ENCODE results near the gene DHCR7.

DHCR7 gene

GRCh38 chr11:71397961-71398360 is 50.2 kb downstream of the DHCR7 start:
- TF ChIP-seq, protein P1, sequence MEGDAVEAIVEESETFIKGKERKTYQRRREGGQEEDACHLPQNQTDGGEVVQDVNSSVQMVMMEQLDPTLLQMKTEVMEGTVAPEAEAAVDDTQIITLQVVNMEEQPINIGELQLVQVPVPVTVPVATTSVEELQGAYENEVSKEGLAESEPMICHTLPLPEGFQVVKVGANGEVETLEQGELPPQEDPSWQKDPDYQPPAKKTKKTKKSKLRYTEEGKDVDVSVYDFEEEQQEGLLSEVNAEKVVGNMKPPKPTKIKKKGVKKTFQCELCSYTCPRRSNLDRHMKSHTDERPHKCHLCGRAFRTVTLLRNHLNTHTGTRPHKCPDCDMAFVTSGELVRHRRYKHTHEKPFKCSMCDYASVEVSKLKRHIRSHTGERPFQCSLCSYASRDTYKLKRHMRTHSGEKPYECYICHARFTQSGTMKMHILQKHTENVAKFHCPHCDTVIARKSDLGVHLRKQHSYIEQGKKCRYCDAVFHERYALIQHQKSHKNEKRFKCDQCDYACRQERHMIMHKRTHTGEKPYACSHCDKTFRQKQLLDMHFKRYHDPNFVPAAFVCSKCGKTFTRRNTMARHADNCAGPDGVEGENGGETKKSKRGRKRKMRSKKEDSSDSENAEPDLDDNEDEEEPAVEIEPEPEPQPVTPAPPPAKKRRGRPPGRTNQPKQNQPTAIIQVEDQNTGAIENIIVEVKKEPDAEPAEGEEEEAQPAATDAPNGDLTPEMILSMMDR (IDR thresholded peaks at IDR 0.05; ENCODE audit: extremely low read depth, insufficient read depth, missing control alignments): no peak
- in situ Hi-C loops (cut with MboI; ENCODE audit: low pct_unique_long_range_greater_than_20kb, low sequenced_read_pairs, unreplicated experiment): no loop called here
- DNase-seq (ENCODE audit: low spot score): no peak

GRCh38 chr11:71397331-71397860 is 50.8 kb downstream of the DHCR7 start:
- in situ Hi-C loops (cut with MboI; ENCODE audit: low pct_unique_long_range_greater_than_20kb, low sequenced_read_pairs, unreplicated experiment): no loop called here
- DNase-seq (ENCODE audit: low spot score): no peak
- TF ChIP-seq, protein P1 (IDR thresholded peaks at IDR 0.05; ENCODE audit: extremely low read depth, insufficient read depth, missing control alignments): no peak

- in situ Hi-C loops (cut with MboI; ENCODE audit: low pct_unique_long_range_greater_than_20kb, low sequenced_read_pairs, unreplicated experiment): no loop called here
- TF ChIP-seq, protein P1 (IDR thresholded peaks at IDR 0.05; ENCODE audit: extremely low read depth, insufficient read depth, missing control alignments): no peak
- DNase-seq (ENCODE audit: low spot score): no peak
Measured at GRCh38 chr11:71396548-71397123, 51.6 kb downstream of the DHCR7 start.

DNA sequence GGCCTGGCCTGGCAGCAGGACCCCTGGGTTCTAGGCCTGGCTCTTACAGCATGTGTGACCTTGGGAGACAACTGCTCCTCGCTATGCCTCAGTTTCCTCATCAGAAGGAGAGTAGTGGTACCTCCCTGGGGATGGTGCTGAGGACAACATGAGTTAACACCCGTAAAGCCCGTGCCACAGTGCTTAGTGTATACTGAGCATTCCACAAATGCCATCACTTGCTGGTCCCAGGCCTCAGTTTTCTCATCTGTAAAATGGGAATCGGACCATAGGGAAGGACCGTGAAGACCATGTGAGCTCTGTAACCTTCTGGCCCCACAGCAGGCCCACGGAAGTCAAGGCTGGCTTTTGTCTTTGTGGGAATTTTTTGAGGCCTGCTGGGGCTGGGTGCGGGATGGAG is 52.4 kb downstream of the DHCR7 start:
- in situ Hi-C loops (cut with MboI; ENCODE audit: low pct_unique_long_range_greater_than_20kb, low sequenced_read_pairs, unreplicated experiment): no loop called here

DNA sequence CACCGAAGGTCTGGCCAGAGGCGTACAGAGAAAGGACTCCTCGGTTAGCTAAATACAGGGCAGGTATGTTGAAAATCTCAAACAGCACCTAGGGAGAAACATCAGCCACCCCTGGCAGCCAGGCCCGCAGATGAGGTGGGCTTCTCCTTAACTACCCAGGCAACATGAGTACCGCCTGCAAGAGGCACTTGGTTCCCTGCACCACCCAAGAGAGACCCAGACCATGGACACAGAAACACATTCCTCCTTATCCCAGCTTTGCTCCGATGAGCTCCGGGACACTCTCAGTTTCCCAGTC is 53.0 kb downstream of the DHCR7 start:
- in situ Hi-C loops (cut with MboI; ENCODE audit: low pct_unique_long_range_greater_than_20kb, low sequenced_read_pairs, unreplicated experiment): no loop called here
- no peak for DNase-seq (ENCODE audit: low spot score)
- TF ChIP-seq, protein P1 (IDR thresholded peaks at IDR 0.05; ENCODE audit: extremely low read depth, insufficient read depth, missing control alignments): no peak

More for the DNA sequence above, 52.4 kb downstream of the DHCR7 start:
- TF ChIP-seq, protein P1 (IDR thresholded peaks at IDR 0.05; ENCODE audit: extremely low read depth, insufficient read depth, missing control alignments): no peak
- DNase-seq (ENCODE audit: low spot score): no peak

DNA sequence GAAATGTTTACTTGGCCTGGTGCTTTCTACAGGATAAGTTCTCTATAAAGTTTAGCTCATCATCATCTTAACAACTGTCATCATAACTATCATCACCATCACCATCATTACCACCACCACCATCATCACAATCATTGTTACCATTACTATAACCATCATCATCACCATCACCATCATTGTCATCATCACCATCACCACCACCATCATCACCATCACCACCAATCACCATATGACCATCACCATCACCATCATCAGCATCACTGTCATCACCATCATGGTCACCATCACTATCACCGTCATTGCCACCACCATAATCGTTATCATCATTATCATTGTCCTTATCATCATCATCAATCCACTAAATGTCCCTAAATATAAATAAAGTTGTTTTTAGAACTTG is 54.9 kb downstream of the DHCR7 start:
- TF ChIP-seq, protein P1 (IDR thresholded peaks at IDR 0.05; ENCODE audit: extremely low read depth, insufficient read depth, missing control alignments): no peak
- DNase-seq (ENCODE audit: low spot score): no peak
- in situ Hi-C loops (cut with MboI; ENCODE audit: low pct_unique_long_range_greater_than_20kb, low sequenced_read_pairs, unreplicated experiment): no loop called here

All from GM13977 (cell line).